OCI-M2 (cell line): ENCODE results near the gene COL6A3.

Source experiments
- DNase-seq: peaks from one replicate; lab custom pipeline; 2025; ENCODE audit not compliant: unreplicated experiment; lab: John Stamatoyannopoulos, UW

COL6A3 gene, protein sequence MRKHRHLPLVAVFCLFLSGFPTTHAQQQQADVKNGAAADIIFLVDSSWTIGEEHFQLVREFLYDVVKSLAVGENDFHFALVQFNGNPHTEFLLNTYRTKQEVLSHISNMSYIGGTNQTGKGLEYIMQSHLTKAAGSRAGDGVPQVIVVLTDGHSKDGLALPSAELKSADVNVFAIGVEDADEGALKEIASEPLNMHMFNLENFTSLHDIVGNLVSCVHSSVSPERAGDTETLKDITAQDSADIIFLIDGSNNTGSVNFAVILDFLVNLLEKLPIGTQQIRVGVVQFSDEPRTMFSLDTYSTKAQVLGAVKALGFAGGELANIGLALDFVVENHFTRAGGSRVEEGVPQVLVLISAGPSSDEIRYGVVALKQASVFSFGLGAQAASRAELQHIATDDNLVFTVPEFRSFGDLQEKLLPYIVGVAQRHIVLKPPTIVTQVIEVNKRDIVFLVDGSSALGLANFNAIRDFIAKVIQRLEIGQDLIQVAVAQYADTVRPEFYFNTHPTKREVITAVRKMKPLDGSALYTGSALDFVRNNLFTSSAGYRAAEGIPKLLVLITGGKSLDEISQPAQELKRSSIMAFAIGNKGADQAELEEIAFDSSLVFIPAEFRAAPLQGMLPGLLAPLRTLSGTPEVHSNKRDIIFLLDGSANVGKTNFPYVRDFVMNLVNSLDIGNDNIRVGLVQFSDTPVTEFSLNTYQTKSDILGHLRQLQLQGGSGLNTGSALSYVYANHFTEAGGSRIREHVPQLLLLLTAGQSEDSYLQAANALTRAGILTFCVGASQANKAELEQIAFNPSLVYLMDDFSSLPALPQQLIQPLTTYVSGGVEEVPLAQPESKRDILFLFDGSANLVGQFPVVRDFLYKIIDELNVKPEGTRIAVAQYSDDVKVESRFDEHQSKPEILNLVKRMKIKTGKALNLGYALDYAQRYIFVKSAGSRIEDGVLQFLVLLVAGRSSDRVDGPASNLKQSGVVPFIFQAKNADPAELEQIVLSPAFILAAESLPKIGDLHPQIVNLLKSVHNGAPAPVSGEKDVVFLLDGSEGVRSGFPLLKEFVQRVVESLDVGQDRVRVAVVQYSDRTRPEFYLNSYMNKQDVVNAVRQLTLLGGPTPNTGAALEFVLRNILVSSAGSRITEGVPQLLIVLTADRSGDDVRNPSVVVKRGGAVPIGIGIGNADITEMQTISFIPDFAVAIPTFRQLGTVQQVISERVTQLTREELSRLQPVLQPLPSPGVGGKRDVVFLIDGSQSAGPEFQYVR (N-terminal part only)

GRCh38 chr2:237413777-237414661, at the start of gene COL6A3:
Gene COL6A3 (minus strand): TSS chr2:237414164. CDS start chr2:237396817, 17,347 bp downstream.
- DNase-seq = no peak

DNA sequence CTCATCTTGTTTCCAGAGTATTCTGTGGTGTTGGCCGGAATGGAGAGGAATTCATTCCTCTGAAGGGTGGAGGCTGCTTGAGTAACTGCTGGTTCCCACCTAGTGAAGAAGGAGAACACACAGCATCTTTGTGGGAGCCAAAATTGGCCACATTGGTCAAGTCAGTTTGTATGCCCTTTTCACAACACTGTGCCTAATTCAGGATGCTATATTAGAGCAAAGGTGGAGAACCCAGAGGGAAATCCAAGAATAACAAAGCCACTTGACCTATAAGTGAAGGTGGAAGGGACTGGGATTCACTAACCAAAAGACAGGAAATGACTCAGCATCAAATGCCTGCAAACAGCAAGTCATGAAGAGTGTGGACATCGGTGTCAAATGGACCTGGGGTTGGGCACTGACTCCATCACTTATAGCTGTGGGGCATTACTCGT, 45.8 kb upstream of the COL6A3 start:
- no peak for DNase-seq

DNA sequence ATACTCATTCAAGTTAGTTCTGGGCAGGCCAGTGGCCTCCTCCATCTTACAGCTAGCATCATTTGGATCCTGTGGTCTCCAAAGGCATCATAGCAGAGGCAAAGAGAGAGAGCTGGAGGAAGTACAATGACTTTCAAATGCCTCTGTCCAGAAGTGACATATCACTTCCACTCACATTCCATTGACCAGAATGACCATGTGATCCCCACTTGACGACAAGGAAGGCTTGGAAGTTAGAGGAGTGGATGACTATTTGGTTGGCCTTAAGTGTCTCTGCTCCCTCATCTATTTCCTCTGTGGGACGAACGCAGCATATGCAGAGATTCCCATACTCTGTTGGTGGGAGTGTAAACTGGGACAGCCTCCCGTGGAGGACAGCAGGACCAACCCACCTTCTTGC, 45.3 kb upstream of the COL6A3 start:
- no peak for DNase-seq

- DNase-seq = no peak
Measured at GRCh38 chr2:237458519-237458918, 44.6 kb upstream of the COL6A3 start.

DNA sequence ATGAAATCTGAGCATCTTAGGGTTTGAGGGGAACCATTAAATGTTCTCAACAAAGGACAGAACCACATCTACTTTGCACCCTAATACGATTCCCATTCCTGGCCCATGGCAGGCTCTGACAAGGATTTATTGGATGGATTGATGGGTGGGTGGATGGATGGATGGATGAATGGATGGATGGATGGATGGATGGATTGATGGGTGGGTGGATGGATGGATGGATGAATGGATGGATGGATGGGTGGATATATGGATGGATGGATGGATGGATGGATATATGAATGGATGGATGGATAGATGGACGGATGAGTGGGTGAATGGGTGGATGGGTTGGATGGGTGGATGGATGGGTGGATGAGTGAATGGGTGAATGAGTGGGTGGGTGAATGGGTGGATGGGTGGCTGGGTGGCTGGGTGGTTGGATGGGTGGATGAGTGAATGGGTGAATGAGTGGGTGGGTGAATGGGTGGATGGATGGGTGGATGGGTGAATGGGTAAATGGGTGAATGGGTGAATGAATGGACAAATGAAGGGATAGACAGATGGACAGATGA, 43.5 kb upstream of the COL6A3 start:
- DNase-seq = no peak

GRCh38 chr2:237456200-237456843, 42.4 kb upstream of the COL6A3 start:
- no peak for DNase-seq

- DNase-seq = no peak
Measured at GRCh38 chr2:237455764-237456163, 41.8 kb upstream of the COL6A3 start.

DNA sequence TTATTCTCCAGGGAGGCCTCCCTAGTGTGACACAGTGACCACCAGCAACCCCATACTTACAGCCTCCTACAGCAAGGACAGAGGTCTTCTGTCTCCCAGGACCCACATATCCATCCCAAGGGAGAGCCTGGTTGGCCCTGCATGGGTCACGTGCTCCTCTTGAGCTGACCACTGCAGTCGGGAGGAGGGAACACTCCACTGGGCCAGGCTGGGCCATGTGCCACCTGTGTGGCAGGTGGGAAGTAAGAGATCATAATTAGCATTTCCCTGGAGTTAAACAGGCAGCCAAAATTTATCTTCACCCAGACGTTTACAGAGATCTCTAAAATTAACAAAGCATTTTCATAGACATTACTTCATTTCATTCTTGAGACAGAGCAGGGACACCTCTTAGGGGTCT, 39.7 kb upstream of the COL6A3 start:
- no peak for DNase-seq

- no peak for DNase-seq
Measured at GRCh38 chr2:237452861-237453260, 38.9 kb upstream of the COL6A3 start.

DNA sequence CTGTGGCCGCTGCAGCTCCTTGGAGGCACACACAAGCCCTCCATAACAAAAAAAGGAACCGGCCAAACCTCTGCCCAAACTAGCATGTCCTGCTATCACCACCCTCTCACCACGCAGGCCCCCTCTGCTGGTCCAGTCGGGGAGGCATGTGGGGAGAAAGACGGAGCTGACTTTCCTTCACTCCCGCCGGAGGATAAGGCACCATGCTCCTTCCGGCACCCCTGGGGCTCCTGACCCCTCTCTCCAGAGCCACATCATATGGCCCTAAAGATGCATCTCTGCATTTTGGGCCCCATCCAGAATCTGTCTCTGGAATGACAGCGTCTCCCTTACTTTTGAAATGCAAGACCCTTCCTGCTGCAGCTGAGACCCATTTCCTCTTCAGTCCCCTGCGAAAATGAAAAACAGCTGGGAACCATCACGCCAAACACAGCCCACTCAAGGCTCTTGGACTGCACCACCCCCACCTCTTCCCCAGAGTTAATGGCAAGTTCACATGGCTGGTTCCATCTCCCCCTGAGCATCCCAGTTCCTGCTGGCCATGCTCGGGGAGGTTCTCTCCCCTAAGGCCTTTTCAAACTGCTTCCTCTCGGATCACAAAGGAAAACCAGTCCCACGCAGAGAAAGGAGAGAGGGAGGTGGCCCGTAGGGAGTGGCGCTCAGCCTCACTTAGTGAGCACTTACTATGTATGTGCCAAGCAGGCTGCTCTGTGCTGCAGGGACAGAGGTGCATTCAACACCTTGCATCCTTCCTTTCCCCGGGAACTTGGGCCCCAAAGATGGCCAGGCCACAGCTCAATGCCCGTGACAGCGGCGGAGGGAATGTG, 37.9 kb upstream of the COL6A3 start:
- no peak for DNase-seq

- DNase-seq = no peak
Measured at GRCh38 chr2:237450583-237450982, 36.6 kb upstream of the COL6A3 start.

DNA sequence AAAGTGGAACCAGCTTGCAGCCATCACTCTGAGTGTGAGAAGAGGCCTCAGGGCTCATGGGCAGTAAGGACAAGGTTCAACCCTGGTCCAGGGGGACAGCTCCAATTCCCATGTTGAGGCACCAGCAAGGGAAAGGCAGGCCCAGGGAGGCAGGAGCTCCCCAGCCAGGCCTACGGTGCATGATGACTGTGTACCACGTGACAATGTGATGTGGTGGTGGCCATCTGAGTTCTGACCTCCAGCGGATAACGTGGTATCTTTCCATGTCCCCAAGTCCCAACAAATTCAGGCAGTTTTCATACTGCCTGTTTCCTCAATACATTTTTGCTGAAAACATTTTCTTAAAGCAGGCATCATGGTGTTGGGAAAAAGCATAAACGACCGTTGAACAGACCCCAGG, 36.1 kb upstream of the COL6A3 start:
- no peak for DNase-seq

GRCh38 chr2:237449193-237449881, 35.4 kb upstream of the COL6A3 start:
- DNase-seq = no peak

- no peak for DNase-seq
Measured at GRCh38 chr2:237448626-237449025, 34.7 kb upstream of the COL6A3 start.

GRCh38 chr2:237448171-237448570, 34.2 kb upstream of the COL6A3 start:
- DNase-seq = no peak

DNA sequence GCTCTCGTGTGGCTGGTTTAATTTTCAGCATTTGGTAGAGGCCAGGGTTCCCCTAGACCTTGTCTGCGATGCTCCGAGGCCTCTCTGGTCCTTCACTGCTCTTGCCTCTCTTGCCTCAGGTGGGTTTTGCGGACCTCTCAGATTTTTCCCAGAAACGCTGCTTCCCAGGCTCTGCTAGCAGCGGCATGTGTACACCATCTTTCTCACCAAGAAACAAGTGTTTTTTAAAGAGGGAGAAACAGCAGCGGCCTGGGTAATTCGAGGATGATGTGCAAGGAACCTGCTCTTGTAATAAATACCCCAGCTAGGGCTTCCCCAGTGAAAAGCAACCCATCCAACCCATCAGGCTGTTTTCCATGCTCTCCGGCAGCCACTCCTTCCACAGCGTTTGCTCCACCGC, 33.5 kb upstream of the COL6A3 start:
- DNase-seq = no peak

DNA sequence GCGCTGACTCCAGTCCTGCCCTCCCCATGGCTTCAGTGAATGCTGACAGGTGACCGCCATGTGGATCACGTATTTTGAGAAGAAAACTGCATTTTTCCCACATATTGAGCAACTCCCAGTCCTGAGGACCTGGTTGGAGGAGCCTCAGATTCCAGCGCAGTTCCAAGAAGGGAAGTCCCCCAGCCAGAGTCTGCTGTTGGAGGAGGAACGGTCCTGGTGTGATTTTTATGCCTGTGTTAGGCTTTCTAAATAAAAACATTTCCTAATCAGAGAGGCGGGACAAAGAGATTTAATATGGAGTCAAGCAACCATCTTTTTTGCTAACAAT, 32.3 kb upstream of the COL6A3 start:
- DNase-seq = no peak
